ENCODE results near the gene HPSE2.
"Not testable (repeated sequence)": the region's sequence is repeated elsewhere in the genome, so short reads cannot be mapped to it uniquely, and the experiment has no call there.

HPSE2 gene

GRCh38 chr10:98510412-98510995 is 725.1 kb downstream of the HPSE2 start:
- no peak for DNase-seq

- no peak for DNase-seq
Measured at GRCh38 chr10:98509745-98510144, 725.9 kb downstream of the HPSE2 start.

DNA sequence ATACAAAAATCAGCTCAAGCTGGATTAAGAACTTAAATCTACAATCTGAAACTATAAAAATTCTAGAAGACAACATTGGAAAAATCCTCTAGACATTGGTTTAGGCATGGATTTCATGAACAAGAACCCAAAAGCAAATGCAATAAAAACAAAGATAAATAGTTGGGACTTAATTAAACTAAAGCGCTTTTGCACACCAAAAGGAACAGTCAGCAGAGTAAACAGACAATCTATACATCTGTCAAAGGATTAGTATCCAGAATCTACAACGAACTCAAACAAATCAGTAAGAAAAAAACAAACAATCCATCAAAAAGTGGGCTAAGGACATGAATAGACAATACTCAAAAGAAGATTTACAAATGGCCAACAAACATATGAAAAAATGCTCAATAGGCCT is 733.1 kb downstream of the HPSE2 start:
- DNase-seq = not testable (repeated sequence)

GRCh38 chr10:98492763-98493162 is 742.9 kb downstream of the HPSE2 start:
- DNase-seq = no peak

DNA sequence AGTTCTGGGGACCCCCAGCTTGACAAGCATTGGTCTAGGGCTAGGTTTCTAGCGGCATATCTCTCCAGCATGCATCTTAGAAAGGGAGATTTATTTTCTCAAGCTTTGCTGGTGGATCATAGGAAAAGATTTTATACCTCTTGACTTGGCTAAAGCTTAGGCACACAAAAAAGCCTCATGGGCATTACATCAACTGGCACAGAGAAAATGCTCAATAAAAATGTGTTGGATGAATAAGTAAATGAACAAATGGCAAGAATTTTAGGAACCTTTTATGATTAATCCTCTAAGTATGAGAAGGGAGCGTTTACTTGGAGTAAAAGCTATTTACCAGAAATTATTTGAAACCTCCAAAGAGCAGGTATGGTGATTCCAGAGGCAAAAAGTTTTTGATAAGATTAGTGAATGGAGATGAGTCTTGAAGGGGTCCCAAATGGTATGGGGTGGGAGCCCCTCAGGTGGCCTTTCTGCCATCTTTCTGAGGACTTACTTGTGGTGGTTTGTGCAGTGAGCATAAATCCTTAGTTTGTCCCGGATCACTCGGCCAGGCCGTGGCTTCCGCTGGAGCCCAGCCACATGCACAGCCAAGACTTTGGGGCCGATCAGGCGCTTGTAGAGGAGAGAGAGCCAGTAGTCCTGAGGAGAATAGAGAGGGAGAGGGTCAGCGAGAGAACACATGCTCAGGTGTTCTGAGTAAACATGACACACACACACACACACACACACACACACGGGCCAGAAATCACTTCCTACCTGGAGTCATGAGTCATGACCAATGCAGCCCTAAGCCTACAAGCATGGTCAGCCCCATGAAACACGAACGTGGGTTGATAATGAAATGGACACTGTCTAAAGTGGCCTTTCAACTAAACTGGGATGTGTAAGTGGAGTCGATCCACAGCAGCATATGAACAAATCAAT is 745.8 kb downstream of the HPSE2 start:
- DNase-seq = no peak

GRCh38 chr10:98488669-98489430 is 746.8 kb downstream of the HPSE2 start:
- no peak for DNase-seq

DNA sequence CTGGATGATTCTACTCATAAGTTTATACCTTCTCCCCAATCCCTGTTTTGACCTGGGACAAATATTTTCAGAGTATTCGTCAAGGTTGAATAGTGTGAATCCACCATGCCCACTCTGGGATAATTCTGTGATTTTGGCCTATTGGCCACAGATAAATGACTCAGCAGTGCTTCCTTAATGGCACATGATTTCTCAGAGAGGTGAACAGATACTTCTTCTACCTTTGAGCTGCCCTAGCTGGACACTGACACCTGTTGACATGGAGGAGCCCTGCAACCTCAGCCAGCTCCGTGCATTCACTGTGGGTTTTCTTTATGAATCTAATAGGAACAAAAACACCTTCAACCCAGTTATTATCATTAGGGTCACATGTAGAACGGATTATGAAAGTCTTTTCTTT is 748.0 kb downstream of the HPSE2 start:
- no peak for DNase-seq

GRCh38 chr10:98486421-98486820 is 749.2 kb downstream of the HPSE2 start:
- DNase-seq = no peak

- no peak for DNase-seq
Measured at GRCh38 chr10:98485959-98486358, 749.7 kb downstream of the HPSE2 start.

GRCh38 chr10:98483658-98484057 is 752.0 kb downstream of the HPSE2 start:
- DNase-seq = no peak

DNA sequence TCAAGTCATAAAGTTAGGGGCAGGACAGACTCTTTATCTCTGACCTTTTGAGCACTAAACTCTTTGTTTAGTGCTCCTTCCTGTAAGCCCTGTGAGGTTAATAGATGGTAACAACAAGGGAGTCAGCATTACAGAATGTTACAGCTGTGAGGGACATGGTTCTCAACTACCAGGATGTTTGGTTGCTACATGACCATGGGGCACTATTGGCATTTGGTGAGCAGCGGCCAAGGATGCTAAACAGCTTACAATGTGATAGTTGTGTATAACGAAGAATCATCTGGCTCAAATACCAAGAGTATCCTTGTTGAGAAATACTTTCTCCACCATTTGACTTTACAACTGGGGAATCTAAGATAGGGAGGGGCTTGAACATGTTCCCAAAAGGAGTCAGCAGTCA is 753.6 kb downstream of the HPSE2 start:
- no peak for DNase-seq

DNA sequence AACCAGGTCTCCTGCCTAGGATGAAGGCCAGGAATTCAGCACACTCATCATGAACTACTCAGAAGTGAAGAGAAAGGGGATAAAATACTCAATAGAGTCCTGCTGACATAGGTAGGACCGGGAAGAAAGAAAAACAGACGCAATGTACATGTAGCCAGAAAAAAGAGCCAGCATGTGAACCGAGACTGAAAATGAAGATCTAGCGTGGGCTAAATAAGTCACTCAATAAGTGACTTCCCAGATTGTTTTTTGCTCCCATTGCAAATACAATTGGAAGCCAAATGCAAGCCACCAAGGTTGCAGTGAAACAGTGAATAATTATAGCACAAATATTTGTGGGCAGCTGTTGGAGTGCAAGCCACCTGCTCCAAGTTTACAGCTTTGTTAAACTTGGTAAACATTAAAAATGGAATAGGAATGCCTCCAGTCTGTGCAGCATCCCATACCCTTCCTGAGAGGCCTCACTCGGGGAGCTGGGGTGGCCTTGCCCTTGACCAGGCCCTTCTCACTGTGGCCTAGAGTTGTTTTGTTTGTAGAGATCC is 754.2 kb downstream of the HPSE2 start:
- DNase-seq = no peak

GRCh38 chr10:98478430-98479222 is 757.0 kb downstream of the HPSE2 start:
- DNase-seq = no peak

DNA sequence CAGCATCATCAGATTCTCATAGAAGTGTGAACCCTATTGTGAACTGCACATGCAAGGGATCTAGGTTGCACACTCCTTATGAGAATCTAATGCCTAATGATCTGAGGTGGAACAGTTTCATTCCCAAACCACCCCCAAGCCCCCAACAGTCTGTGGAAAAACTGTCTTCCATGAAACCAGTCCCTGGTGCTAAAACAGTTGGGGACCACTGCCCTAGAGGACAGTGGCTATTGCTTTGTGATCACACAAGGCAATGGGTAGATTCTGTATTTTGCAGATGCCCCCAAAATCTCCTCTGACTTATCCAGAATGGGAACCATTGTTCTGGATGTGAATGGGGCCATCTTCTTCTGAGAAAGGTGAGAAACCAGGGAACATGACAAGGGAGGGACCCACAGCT is 757.8 kb downstream of the HPSE2 start:
- DNase-seq = no peak

DNA sequence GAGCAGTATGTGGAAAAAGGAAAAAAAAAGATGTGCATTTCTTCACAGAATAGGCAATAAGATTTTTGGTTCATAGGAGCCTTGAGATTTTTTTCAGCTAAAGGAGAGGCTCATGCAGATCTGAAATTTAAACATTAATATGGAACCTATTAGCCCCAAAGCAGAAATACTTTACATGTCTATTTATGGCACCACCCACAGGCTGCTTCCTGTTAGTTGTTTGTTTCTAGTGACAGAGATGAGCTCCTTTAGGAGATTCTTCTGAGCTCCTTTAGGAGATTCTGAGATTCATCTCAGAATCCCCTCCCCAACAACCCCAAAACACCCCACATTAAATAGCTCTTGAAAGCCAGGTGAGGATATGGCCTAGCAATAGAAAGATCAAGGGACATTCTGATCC is 761.0 kb downstream of the HPSE2 start:
- no peak for DNase-seq

DNA sequence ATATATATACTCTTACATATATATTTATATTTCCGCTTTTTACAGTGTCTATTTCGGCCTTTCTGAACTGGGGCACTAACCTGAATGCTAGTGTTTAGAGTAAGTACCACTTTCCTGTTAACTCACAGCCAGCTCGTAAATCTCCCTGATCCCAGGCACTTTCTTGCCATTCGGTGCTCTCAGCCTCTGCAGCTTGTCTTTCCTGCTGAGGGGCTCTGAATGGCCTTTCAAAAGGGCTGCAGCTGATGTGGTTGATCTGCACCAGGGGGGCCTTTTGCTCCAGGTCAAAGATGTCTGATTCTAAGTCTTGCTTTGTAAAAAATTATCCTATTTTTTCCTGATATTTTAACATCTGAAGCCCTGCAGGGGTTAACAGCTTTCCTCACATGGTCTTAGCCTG is 763.5 kb downstream of the HPSE2 start:
- DNase-seq = no peak

DNA sequence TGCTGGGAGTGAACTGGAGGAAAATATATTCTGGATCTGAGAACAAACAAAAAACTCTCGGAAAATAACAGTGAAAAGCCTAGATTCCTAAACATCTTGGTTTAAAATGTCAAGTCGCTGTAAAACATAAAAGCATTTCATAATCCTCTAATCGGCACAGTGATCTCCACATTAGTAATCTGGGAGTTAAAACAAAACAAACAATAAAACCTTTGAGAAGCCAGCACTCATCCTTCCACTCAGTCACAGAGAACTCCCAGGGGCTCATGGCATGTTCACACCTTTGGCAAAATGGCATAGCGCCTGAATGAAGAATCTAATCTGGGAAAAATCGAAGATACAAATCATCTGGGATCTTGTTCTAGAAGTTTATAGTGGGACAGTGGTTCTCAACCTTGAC is 764.8 kb downstream of the HPSE2 start:
- DNase-seq = no peak

DNA sequence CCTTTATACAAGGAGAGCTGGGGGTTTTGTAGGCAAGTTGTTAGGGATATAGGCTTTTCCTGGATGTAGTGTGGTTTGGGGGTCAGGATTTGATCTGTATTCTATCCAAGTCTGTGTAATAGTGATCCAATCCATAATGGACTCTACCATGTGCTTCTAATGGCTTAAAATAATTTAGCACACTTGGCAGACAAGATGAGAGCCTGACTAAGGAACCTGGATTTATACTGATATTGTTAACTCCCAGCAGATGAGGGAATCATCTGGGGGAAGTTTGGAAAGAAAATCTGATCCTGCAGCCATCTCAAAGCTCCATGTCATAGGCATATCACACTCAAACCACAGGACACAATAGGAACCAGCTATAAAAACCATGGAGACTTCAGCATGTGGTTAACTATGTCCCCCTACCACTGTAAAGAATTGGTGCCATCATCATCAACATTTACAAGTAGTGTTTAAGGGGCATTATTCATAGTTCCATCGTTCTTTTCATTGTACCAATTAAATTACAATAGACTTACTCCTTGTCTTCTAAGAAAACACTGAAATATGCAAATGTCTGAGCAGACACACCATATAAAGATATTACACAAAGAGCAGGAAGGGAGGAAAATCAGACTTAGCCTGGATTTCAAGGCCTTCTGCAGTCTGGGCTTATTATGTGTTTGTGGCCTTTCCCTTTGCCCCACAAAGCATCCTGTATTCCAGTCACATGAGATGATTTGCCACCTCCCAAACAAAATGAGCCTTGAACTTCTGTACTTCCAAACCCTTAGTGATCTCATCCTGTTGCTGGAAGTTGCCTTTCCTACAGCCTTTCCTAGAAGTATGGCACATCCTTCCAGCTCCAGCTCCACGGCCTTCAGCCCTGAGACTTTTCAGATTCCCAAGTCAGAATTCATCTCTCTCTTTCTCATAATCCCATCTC is 766.4 kb downstream of the HPSE2 start:
- no peak for DNase-seq

- DNase-seq = peak in 45 of 51 donors; percentile 9 to 79 (median 49)
Measured at GRCh38 chr10:98467506-98468318, 767.9 kb downstream of the HPSE2 start.
